Ureter (tissue), 1 donor: ENCODE results near the gene NDFIP2. TPM values are rescaled to one million over a fixed set of nuclear protein-coding genes. Genes with fewer than 3 reads are reported as not detected.

ENCODE experiments used
- DNase-seq: peaks from one replicate; pipeline ENCODE4 v3.0.0-alpha.2; 2020; ENCODE audit warnings: low spot score
- total RNA-seq: library from RNA; stranded (reverse); gene quantifications from one replicate; pipeline ENCODE4 v1.2.4, GENCODE V29; 2023
- donor health status: DM: yes; HTN: yes; CAD: no.

The NDFIP2 gene
- 57.1 TPM for total RNA-seq

GRCh38 chr13:79480954-79481684, at the start of gene NDFIP2:
TSS of gene NDFIP2 (plus strand) at chr13:79481155. CDS start at chr13:79481204, 49 bp downstream.
- peak; percentile 88 for DNase-seq

GRCh38 chr13:79432086-79432485, 48.9 kb upstream of the NDFIP2 start:
- no peak for DNase-seq

- no peak for DNase-seq
These were observed 48.0 kb upstream of the NDFIP2 start for GRCh38 chr13:79432992-79433391.

GRCh38 chr13:79434556-79434955, 46.4 kb upstream of the NDFIP2 start:
- no peak for DNase-seq

- DNase-seq: no peak
These were observed 45.4 kb upstream of the NDFIP2 start for GRCh38 chr13:79435561-79435990.

GRCh38 chr13:79439275-79439674, 41.7 kb upstream of the NDFIP2 start:
- no peak for DNase-seq

- no peak for DNase-seq
These were observed 39.9 kb upstream of the NDFIP2 start for GRCh38 chr13:79440958-79441528.

GRCh38 chr13:79442221-79442620, 38.7 kb upstream of the NDFIP2 start:
- DNase-seq: no peak

GRCh38 chr13:79442706-79443105, 38.2 kb upstream of the NDFIP2 start:
- no peak for DNase-seq

GRCh38 chr13:79445968-79446645, 34.8 kb upstream of the NDFIP2 start:
- no peak for DNase-seq

- DNase-seq: no peak
These were observed 33.8 kb upstream of the NDFIP2 start for GRCh38 chr13:79447141-79447540.

- DNase-seq: no peak
These were observed 33.2 kb upstream of the NDFIP2 start for GRCh38 chr13:79447741-79448140.

- DNase-seq: no peak
These were observed 32.5 kb upstream of the NDFIP2 start for GRCh38 chr13:79448413-79448812.

- DNase-seq: no peak
These were observed 30.8 kb upstream of the NDFIP2 start for GRCh38 chr13:79450110-79450509.

GRCh38 chr13:79451500-79451962, 29.4 kb upstream of the NDFIP2 start:
- DNase-seq: no peak

GRCh38 chr13:79452239-79452913, 28.6 kb upstream of the NDFIP2 start:
- no peak for DNase-seq

GRCh38 chr13:79455331-79455730, 25.6 kb upstream of the NDFIP2 start:
- no peak for DNase-seq

- DNase-seq: no peak
These were observed 24.9 kb upstream of the NDFIP2 start for GRCh38 chr13:79456051-79456450.

GRCh38 chr13:79456656-79457365, 24.1 kb upstream of the NDFIP2 start:
- DNase-seq: no peak

- DNase-seq: no peak
These were observed 23.6 kb upstream of the NDFIP2 start for GRCh38 chr13:79457390-79457789.

GRCh38 chr13:79457948-79458347, 23.0 kb upstream of the NDFIP2 start:
- no peak for DNase-seq

GRCh38 chr13:79458436-79458835, 22.5 kb upstream of the NDFIP2 start:
- DNase-seq: no peak
